Kidney epithelial cell (primary cell): ENCODE measurements around the gene THADA. TPM values are rescaled to one million over a fixed set of nuclear protein-coding genes. Genes with fewer than 3 reads are reported as not detected.
"Not testable (repeated sequence)": the region's sequence is repeated elsewhere in the genome, so short reads cannot be mapped to it uniquely, and the experiment has no call there.

Source experiments
- DNase-seq: peaks from one replicate; pipeline ENCODE4 v3.0.0-alpha.2; 2010; ENCODE audit warnings: low read depth
- H3K27me3 ChIP-seq: 2 replicates; pipeline ENCODE4 v1.6.0; 2011; ENCODE audit warnings: low read length; ENCODE audit not compliant: control insufficient read depth, insufficient read depth
- H3K36me3 ChIP-seq: 2 replicates; pipeline ENCODE4 v1.5.1; 2011; ENCODE audit warnings: low read length; ENCODE audit not compliant: control insufficient read depth, insufficient read depth
- H3K4me3 ChIP-seq: 2 replicates; pipeline ENCODE4 v1.5.1; 2011; ENCODE audit warnings: low read depth, mild to moderate bottlenecking, control low read depth, low read length
- total RNA-seq: library from RNA; depleted of rRNA; stranded (reverse); fragments of >200 nt; gene quantifications from 2 replicates; pipeline ENCODE4 v1.2.3, GENCODE V29; 2015
- TF ChIP-seq, protein P1 (sequence below): IDR thresholded peaks from 2 replicates; pipeline ENCODE4 v1.5.1; 2011; ENCODE audit warnings: mild to moderate bottlenecking, moderate library complexity, low read length, control low read depth, inconsistent platforms; ENCODE audit not compliant: insufficient read depth, poor library complexity, severe bottlenecking

The THADA gene
- total RNA-seq, 1 donor from 2014 or later, result 21.5 TPM

DNA sequence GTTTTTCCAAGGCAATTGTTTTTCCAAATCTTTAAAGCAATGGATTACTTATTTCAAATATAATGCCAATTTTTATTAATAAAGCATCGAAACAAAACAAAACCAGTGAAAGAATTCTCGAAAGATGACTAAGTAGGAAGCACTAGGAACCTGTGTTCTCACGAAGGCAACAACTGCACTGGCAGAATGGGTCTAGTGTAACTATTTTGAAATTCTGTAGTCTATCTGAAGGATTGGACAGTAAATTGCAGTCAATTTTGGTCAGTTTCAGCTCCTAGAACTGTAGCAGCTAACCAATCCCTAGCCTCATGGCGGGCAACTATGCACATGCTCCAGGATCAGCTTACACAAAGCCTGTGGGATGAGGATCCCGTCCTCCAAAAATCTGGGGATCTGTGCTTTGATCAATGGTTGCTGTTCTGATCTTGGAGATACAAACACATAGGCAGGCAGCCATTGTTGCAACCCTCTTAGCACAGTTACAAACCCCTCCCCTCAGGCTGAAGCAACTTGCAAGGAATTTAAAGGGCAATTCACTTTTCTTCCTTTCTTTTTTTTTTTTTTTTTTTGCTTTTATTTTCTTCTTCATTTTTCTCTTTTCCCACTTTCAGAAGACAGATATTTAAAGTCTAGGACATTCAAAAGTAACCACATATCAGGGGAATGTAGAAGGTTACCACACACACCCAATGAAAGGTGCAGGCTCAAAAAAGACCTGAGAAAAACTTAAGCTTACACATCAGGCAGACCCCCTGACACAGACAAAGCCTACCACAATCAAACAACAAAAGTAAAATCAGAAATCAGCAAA, 147.6 kb downstream of the THADA start:
- H3K36me3 ChIP-seq, result no peaks in the 10 kb centered on the region
- TF ChIP-seq, protein P1, sequence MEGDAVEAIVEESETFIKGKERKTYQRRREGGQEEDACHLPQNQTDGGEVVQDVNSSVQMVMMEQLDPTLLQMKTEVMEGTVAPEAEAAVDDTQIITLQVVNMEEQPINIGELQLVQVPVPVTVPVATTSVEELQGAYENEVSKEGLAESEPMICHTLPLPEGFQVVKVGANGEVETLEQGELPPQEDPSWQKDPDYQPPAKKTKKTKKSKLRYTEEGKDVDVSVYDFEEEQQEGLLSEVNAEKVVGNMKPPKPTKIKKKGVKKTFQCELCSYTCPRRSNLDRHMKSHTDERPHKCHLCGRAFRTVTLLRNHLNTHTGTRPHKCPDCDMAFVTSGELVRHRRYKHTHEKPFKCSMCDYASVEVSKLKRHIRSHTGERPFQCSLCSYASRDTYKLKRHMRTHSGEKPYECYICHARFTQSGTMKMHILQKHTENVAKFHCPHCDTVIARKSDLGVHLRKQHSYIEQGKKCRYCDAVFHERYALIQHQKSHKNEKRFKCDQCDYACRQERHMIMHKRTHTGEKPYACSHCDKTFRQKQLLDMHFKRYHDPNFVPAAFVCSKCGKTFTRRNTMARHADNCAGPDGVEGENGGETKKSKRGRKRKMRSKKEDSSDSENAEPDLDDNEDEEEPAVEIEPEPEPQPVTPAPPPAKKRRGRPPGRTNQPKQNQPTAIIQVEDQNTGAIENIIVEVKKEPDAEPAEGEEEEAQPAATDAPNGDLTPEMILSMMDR, result no peak
- H3K4me3 ChIP-seq, result no peak overlapping the region
- no peak for DNase-seq
- no peaks in the 10 kb centered on the region for H3K27me3 ChIP-seq

DNA sequence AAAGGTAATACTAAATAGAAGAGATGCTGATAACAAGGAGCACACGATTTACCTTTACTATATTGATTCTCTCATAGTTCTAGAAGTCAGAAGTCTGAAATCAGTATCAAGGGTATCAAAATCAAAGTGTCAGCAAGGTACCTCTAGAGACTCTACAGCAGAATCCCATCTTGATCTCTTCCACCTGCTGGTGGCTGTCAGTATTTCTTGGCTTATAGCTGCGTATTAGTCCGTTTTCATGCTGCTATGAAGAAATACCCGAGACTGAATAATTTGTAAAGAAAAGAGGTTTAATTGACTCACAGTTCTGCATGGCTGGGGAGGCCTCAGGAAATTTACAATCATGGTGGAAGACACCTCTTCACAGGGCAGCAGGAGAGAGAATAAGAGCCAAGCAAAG, 149.1 kb downstream of the THADA start:
- not testable (repeated sequence) for H3K36me3 ChIP-seq, H3K27me3 ChIP-seq, DNase-seq, H3K4me3 ChIP-seq

DNA sequence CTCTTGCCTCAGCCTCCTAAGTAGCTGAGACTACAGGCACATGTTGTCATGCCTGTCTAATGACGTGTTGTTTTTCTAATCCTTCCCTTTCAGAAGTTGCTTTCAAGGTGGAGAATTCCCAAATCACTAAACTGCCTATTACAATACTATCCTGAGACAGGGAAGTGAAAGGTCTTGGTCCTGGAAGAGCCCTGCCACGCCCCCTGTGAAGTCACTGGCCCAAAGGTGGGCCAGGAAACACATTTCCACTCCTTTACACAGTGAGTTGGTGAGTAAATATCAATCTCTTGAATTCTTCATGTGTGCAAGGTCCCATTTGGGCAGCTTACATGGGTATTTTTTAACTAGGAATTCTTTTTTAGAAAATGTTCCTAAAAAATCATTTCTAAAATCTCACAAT, 150.1 kb downstream of the THADA start:
- TF ChIP-seq, protein P1, result no peak
- no peak for DNase-seq
- no peak overlapping the region for H3K4me3 ChIP-seq

DNA sequence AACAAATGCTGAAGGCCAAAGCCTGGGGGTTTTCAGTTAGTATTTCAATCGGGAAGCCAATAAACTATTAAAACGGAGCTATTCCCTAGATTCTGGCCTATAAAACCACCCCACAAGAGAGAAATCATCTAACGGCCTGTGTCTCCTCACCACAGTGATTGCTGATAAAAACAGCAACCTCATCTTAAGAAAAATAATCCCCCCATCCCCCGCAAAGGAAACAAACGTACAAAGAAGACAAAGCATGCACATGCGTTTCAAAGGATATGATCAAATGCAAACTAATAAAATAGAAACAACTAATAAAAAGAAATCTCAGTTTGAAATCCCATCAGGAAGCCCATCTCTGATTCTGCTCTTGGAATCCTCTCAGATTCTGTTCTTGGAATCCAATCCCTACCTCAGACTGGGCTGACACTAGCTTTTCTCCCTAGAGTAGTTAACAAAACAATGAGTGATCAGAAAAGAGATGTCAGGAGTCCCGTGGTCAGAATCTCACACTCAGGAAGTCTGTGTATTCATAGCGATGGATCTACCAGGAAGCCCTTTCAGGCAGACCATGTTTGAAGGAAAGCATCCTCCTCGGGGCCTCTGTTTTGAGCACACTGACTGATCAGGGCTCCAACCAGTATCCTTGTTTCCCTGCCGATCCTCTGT, 150.7 kb downstream of the THADA start:
- H3K36me3 ChIP-seq, result no peaks in the 10 kb centered on the region
- DNase-seq, result no peak
- TF ChIP-seq, protein P1, result no peak
- no peaks in the 10 kb centered on the region for H3K27me3 ChIP-seq
- H3K4me3 ChIP-seq, result no peak overlapping the region

More for the DNA sequence above, 150.1 kb downstream of the THADA start:
- Histone ChIP-seq H3K36me3 (no peaks in the 10 kb centered on the region), H3K27me3 (no peaks in the 10 kb centered on the region)

DNA sequence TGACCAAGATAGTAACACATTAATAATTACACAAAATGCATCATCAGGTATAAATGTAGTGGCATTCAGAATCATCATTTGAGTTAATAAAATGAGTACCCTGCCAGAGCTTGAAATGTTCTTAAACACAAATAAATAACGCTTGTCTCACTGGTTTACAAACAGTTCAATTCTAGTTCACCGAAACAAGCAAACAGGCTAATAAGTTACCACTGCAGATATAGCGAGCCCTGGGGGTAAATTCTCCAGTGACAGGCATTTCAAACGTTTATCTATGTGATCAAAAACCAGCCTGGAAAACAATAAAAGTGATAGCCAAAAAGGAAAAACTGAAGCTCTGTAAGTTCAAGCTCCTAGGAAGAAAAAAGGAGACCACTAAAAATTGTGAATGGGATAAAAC, 152.6 kb downstream of the THADA start:
- TF ChIP-seq, protein P1, result no peak
- Histone ChIP-seq H3K36me3 (no peaks in the 10 kb centered on the region), H3K27me3 (no peaks in the 10 kb centered on the region), H3K4me3 (no peak overlapping the region)
- no peak for DNase-seq

DNA sequence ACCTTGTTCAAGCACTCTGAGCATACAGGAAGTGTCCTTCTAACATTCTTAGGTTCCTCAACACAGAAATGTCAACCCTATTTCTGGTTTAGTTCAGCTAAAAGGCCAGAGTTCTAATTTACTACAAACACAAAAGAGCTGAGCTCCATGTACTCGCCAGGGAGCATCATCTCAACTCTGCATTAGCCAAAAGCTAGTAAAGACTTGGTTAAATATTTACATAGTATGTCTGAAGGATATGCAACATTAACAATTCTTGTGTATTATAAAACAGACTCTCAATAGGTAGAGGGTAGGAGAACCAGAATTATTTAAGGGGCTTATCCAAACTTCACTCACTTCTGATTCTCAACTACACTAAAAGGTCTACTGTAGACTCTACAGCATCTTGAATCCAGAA, 154.6 kb downstream of the THADA start:
- no peaks in the 10 kb centered on the region for H3K27me3 ChIP-seq
- DNase-seq, result no peak
- H3K4me3 ChIP-seq, result no peak overlapping the region
- TF ChIP-seq, protein P1, result no peak
- H3K36me3 ChIP-seq, result no peaks in the 10 kb centered on the region
